Cerebellar nuclear complex (tissue), 1 donor: ENCODE data around the gene FAM81B.
A peak's percentile ranks its signal among the peaks of the same experiment; 100 is the strongest.

Source experiments
- DNase-seq, 2 experiments: peaks; one replicate each; lab custom pipeline; 2025; lab: John Stamatoyannopoulos, UW

Gene FAM81B

DNA sequence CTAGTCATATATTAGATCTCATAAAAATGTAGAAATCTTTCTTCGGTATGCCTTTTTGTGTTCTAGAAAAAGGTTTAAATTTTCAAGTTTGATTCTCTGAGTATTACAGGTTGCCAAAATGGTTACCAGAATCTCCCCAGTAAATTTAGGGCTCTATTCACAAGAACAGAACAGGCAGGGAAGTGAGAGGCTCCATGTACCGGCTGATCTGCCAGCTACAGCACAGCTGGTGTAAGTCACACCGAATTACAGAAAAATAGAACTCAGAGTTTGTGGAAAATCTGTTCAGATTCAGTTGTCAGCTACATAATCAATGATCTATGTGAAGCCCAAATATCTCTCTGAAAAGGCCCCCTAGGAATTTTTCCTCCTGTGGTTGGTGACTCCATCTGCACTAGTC is 10.5 kb downstream of the FAM81B start:
- DNase-seq = no peak

DNA sequence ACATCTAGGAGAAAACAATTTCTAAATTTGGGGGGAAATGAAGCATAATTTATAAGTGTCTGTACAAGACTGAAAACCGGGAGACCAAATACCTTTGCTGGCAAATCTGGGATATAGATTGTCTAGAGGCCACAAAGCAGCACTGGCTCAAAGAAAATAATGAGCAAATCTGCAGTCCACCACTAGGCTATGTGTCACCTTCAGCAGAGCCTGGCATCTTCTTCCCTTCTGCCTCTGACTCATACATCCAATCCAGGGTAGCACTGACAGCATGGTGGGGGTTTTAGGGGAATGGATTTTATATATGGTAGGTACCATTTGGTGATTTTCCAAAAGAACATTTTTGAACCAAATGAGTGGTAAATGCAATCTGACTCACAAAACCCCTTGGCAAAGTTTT is 12.8 kb downstream of the FAM81B start:
- DNase-seq = no peak

GRCh38 chr5:95406426-95407090 is 15.4 kb downstream of the FAM81B start:
- DNase-seq = no peak

DNA sequence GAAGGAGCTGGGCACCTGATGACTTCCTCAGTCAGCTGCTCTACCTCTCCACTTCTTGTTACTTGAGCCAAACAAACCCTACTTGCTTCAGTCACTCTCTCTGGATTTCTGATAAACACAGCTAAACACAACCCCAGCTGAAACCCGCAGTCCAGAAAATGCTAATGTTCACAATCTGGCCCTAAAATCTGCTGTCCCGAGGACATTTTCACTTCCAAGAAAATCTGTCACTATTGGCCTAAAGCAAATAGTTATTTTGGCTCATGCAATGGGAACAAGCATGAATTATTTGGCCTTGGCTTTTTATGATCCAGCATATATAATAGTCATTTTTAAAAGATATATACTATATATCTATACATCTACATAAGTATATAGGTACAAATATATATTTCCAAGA is 19.1 kb downstream of the FAM81B start:
- DNase-seq = peak; percentile 11 to 17

GRCh38 chr5:95411474-95411873 is 20.3 kb downstream of the FAM81B start:
- DNase-seq = no peak

DNA sequence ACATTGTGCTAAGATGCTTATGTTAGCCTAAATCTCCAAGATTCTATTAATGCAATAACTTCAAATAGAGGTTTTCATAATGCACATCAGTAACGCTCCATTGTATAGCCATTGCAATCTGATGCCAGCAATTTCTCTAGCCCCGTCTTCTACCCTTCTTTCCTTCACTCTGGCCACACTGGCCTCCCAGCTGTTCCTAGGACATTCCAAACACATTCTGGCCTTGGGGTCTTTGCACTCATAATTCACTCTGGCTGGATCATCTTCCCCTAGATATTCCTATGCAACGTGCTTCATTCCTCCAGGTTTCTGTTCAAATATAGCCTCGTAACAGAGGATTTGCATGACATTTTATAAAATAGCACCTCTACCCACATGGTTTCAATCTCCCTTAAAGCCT is 23.3 kb downstream of the FAM81B start:
- DNase-seq = no peak

DNA sequence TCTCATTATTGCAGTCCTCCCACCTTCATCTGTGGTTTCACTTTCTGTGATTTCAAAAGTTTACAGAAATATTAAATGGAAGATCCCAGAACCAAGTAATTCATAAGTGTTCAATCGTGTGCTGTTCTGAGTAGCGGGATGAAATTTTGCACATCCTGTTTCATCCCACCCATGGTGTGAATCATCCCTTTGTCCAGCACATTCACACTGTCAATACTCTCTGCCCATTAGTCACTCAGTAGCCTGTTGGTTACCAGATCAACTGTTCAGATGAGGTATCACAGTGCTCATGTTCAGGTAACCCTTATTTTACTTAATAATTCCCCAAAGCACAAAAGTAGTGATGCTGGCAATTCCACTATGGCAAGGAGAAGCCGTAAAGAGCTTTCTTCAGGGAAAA is 26.8 kb downstream of the FAM81B start:
- no peak for DNase-seq

- no peak for DNase-seq
Measured at GRCh38 chr5:95422838-95423237, 31.7 kb downstream of the FAM81B start.

DNA sequence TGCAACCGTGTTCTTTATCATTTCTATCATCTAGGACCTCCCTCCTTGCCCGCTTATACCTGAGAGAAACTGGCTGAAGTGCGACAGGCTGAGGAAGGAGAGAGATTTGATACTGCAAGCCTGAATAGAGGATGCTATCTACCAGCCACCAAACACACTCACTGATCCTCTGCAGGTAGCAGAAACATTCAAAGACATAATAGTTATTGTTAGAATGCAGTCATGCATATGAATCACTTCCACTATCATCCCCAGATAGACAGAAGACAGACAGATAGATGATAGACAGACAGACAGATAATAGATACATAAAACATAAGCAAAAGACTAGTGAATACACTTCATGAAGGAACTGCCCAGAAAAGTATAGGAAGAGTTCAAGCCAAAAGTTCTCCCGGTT is 32.9 kb downstream of the FAM81B start:
- DNase-seq = no peak

- no peak for DNase-seq
Measured at GRCh38 chr5:95424526-95424925, 33.4 kb downstream of the FAM81B start.

DNA sequence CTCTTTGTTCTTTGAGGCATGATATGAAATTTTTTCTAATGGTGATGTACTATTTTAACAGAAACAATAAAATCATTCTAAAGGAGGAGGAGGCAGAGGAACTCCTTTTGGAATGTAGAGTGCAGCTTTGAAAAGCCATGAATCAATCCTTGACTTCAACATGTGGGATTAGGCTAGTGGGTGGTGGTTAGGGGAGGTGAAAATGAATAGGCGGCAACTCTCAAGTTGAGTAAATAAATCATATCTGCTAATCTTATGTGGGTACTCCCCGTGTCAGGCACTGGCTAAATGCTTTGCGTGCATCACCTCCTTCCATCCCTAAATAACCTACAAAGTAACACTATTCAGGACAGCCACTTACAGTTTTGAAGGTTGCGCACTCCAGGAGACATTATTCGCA is 35.1 kb downstream of the FAM81B start:
- no peak for DNase-seq

GRCh38 chr5:95432779-95433178 is 41.6 kb downstream of the FAM81B start:
- DNase-seq = no peak

DNA sequence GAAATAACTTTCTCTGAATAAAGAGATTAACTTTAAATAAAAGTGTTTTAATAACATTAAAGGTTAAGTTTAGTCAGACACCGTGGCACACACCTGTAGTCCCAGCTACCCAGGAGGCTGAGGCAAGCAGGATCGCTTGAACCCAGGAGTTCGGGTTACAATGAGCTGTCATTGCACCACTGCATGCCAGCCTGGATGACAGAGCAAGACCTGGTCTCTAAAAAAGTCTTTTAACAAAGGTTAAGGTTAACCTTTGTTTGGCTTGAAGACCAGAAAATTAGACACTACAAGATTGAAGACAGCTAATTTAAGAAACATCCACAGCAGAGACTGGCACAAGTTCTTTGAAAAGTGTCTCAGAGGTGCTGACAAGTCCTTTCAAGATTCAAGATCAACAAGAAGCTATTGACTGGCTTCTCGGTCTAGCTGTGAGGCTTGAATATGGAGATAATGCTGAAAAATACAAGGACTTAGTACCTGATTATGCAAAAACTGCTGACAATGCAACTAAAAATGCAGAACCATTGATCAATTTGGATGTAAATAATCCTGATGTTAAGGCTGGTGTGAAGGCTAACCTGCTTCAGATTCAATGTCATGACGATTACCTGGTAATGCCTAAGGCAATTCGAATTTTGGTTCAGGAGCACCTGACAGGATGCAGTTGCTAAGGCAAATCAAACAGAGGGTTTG is 48.8 kb downstream of the FAM81B start:
- no peak for DNase-seq

- no peak for DNase-seq
Measured at GRCh38 chr5:95440825-95441224, 49.7 kb downstream of the FAM81B start.

DNA sequence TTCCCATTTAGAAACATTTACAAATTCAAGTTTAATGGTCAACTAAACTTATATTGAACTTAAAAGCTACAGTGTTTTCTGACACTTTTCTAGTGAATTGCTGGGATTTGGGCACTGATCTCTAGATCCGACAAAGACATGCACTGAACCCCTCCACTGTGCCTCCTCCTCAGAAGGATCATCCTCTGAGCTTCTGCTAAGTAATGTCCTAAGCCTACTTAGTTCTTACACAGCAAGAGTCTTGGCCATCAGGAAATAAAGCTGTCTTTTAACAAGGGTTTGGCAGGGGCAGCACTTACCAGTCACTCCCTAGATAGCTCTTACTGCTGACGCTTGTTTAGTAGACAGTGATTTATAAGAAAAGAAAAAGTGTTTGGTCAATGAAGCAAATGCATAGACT is 50.5 kb downstream of the FAM81B start:
- DNase-seq = no peak

GRCh38 chr5:95445442-95445841 is 54.3 kb downstream of the FAM81B start:
- no peak for DNase-seq

DNA sequence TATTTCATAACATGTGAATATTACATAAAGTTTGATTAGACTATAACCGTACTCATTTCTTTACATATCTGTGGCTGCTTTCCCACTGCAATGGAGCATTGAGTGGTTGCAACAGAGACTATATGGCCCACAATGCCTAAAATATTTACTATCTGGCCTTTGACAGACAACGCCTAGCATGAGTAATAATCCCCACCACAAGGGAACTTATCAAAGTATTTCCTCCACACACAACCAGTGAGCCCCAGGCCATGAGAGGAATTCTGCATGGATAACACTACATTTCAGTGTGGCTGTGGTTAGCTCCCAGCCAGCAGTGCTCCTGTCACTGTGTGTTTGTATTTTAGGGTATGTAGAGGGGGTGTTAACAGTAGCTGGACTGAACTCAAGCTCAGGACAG is 54.8 kb downstream of the FAM81B start:
- no peak for DNase-seq

- DNase-seq = no peak
Measured at GRCh38 chr5:95446560-95447221, 55.5 kb downstream of the FAM81B start.

- no peak for DNase-seq
Measured at GRCh38 chr5:95447961-95448360, 56.8 kb downstream of the FAM81B start.

DNA sequence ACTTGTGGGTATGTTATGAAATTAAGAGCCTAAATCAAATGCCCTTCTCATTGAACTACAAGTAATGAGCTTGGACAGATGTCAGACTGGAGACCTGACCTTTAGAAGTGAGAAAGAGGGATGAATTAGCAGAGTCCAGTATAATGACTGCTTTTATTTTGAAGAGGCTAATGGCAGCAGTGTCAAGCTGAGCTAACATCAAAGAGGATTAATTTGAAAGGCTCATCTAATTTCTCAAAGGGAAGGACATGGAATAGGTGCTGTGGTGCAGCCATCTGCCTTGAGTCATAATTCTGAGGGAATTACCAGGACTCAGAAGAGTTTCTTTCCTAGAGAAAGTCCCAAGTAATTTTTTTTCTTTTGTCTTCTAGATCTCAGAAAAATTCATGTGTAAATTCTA is 57.6 kb downstream of the FAM81B start:
- DNase-seq = no peak

GRCh38 chr5:95449460-95449859 is 58.3 kb downstream of the FAM81B start:
- no peak for DNase-seq

GRCh38 chr5:95454536-95454935 is 63.4 kb downstream of the FAM81B start:
- no peak for DNase-seq

- DNase-seq = no peak
Measured at GRCh38 chr5:95460665-95461064, 69.5 kb downstream of the FAM81B start.
